Right renal pelvis (tissue), 4 donors: ENCODE results near the gene NR6A1. TPM values are rescaled to one million over a fixed set of nuclear protein-coding genes. Genes with fewer than 3 reads are reported as not detected.
"Not testable (repeated sequence)": the region's sequence is repeated elsewhere in the genome, so short reads cannot be mapped to it uniquely, and the experiment has no call there.

Source experiments
- DNase-seq, 4 donors: peaks; one replicate each; pipeline ENCODE4 v3.0.0-alpha.2; 2013; ENCODE audit warnings: low read depth in 4 of 4, low spot score in 3 of 4, missing footprints in 1 of 4
- polyA plus RNA-seq, 4 donors: library from polyadenylated mRNA; unstranded; fragments of 120-200 nt; gene quantifications; one replicate each; pipeline ENCODE4 v1.2.1, GENCODE V29; 2013; ENCODE audit not compliant: insufficient read length in 4 of 4

The NR6A1 gene
- polyA plus RNA-seq, 4 donors = 0.76 to 1.00 (median 0.87) TPM

DNA sequence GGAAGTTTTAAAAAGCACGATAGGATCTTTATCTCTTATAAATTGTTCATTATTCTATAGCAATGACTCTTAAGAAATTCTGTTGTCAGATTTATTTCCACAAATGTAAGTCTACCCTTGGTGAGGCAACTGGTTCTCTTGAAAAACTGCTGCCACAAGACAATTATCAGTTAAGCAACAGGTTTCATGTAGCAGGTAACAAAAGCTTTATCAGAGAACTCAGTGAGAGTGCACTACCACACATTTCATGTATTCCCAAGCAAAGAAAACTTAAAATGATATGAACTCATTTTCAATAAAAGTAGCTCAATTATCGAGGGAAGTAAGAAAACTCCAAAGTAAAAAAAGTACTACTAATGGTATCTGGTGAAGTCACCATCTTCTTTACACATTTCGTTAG, 9.4 kb downstream of the NR6A1 start:
- DNase-seq = no peak

DNA sequence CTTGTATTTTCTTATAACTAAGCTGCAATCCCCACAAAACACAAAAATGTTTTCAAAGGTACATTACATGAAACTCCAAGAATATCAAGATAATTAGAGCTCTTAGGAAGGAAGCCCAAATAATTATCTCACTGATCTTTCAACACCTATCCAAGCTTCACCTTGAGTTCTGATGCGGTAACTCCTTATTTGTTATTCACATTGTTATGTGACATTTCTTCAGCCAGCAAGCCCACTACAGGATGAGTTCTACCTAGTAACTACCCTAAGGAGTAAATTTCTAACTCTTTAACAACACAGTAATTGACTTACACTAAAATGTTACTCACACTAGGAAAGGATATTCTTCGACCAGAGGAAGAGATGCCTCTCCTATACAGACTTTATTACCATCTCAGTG, 9.9 kb downstream of the NR6A1 start:
- no peak for DNase-seq

GRCh38 chr9:124760719-124761118, 10.4 kb downstream of the NR6A1 start:
- DNase-seq = no peak

DNA sequence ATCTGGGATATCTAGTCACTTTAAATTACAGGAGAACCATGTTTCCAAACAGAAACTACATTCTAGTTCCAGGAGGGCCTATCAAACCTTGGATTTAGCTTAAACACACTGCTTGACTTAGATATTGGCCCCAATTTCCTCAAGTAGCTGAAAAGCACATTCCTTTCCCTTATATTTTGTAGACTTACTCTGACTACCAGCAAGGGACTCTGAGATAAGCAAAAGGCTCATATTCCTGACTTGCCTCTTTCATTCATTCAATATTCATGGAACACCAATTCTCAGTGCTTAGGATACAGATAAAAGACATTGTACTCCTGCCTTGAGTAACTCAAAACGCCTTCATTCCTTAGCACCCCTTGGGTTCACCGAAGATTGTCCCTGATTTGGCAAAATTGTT, 11.8 kb downstream of the NR6A1 start:
- DNase-seq = no peak

GRCh38 chr9:124758691-124759090, 12.4 kb downstream of the NR6A1 start:
- DNase-seq = no peak

DNA sequence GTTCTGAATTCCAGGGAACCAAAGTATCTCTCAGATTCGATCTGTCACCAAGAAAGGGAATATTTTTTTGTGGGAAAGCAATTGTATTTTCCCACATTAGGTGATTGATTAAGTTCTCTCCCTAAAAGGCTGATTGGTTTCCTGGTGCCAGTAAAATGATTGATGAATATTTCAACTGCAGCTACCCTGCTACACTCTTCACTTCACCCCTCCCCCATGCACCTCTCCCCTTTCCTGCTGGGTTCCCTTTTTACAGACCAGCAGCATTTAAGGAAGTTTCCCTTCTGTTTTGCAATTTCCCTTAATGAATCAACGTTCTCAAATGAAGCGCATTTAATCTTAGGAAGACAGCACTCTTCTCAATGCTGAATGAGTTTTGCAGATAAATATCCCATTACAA, 13.1 kb downstream of the NR6A1 start:
- no peak for DNase-seq

DNA sequence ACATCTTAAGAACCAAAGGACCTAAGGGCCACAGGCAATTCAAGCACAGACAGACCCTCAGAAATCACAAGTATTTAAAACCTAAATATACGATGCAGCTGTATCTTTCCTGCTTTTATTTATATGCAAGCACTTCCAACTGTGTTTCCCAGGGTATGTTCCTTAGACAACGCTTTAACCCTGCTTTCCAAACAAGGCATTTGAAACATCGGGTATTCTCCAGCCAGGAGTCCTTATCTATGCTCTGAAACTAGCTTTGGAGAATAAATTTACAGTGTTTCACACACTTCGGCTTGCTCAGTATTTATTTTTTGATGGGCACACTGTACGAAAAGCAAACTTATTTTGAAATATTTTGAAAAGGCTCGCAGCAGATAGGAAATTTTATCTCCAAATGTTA, 13.5 kb downstream of the NR6A1 start:
- DNase-seq = no peak

GRCh38 chr9:124756011-124756410, 15.1 kb downstream of the NR6A1 start:
- no peak for DNase-seq

DNA sequence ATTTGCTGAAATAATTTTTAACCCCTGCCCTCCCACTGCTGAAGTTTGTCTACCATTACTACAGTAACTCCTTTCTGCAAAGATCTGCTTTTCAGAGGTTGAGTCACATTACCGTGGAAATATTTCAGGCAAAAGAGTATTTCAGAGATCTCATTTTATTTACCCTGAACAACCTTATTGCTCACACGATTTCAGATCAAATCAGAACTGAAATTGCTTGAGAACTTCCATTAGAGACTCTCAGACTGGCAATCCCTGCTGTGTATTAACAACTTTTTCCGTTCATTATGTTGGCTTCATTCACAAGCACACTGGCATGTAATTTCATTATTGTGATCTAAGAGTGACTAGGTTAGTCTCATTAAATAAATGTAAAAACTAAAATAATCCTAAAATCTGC, 16.1 kb downstream of the NR6A1 start:
- DNase-seq = no peak

DNA sequence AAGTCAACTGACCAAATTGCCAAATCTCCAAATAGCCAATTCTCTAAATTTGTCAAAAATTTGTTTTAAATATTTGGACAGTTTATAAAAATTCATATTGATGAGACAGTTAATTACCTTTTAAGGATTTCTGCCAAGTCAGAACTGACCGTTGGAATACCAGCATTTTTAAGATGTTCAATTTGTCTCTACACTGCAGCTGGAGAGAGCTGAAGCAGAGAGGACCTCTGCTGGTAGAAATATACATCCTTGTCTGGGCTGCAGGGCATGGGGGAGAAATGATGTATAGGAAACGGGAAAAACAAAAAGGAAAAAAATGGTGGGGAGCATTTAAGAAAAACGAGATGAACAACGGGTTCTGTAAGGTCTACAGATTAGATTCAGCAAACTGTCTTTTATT, 16.8 kb downstream of the NR6A1 start:
- DNase-seq = no peak

- no peak for DNase-seq
Measured at GRCh38 chr9:124752967-124753366, 18.1 kb downstream of the NR6A1 start.

DNA sequence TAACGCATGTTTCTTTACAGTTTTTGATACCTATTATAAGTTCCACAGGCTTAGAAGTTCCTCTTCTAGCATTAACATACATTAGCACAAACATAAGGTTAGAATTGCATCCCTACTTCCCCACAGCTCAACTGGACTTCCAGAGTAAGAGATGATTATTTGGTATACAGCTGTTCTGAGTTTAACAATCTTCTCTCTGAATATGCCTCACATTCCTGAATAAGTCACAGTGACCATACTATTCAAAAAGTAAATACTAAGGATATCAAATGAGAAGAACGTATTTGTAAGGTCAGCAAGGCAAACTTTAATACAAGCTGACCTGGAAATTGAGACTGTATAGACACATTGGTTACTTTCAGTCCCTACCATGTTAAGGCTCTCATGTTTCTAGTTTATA, 21.3 kb downstream of the NR6A1 start:
- DNase-seq = no peak

GRCh38 chr9:124749284-124749683, 21.8 kb downstream of the NR6A1 start:
- DNase-seq = no peak

GRCh38 chr9:124747065-124747464, 24.0 kb downstream of the NR6A1 start:
- no peak for DNase-seq

- DNase-seq = no peak
Measured at GRCh38 chr9:124743686-124744348, 27.3 kb downstream of the NR6A1 start.

DNA sequence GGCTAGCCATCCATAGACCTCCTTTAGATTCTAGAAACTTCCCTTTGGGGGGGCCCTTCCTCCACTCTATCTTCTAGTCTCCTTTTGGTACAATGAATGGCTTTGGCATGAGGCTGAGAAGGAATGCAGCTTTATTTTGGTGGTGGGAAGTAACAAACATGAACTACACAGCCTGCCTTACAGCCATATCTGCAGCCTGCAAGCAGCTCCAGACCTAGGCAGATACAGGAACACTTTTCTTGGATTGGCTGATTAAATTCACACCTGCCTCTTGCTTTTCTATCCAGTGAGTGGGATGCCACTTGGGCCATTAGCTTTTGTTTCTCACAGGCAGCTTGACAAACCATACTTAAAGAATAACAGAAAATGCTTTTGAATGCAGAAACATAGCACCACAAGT, 28.2 kb downstream of the NR6A1 start:
- DNase-seq = no peak

GRCh38 chr9:124741662-124742061, 29.4 kb downstream of the NR6A1 start:
- no peak for DNase-seq

DNA sequence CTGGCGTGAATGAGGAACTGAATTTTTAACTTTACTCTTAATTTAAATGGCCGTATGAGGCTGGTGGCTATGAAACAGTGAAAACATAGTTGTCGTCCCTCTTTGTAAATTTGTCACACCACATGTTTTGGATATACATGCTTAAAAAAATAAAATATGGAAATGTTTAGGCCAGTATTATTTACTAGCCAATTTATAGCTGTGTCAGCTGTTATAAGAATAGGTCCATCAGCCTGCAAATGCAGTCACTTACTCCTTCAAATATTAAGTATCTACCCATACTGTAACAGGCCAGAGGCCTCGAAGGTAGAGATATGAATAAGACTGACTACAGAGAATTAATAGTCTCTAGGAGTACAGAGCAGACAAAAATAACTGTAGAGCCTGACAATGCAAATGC, 30.0 kb downstream of the NR6A1 start:
- no peak for DNase-seq

GRCh38 chr9:124739360-124739759, 31.8 kb downstream of the NR6A1 start:
- no peak for DNase-seq

DNA sequence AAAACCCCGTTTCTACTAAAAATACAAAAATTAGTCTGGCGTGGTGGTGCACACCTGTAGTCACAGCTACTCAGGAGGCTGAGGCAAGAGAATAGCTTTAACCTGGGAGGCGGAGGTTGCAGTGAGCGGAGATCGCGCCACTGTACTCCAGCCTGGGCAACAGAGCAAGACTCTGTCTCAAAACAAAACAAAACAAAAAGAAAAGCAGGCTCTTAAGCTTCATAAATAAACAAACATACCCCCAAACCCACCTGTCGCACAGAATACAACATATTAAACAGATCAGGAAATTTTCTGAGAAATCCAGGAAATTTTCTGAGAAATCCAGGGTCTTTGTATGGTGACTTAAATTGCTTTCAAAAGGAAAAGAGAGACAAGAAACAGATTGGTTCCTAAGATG, 33.0 kb downstream of the NR6A1 start:
- DNase-seq = not testable (repeated sequence)

- DNase-seq = no peak
Measured at GRCh38 chr9:124735121-124735520, 36.0 kb downstream of the NR6A1 start.

DNA sequence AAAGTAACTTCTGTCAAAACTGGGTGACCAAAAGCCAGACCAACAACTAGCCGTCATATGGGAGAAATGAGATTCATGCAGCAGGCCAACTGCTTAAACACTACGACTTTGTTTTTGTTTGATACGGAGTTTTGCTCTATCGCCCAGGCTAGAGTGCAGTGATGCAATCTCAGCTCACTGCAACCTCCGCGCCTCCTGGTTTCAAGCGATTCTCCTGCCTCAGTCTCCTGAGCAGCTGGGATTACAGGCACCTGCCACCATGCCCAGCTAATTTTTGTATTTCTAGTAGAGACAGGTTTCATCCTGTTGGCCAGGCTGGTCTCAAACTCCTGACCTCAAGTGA, 36.4 kb downstream of the NR6A1 start:
- DNase-seq = not testable (repeated sequence)
